GM19438 (cell line): ENCODE measurements around the gene NPTX1.

ENCODE experiments used
- ATAC-seq: cut with Tn5 transposase; IDR thresholded peaks from one replicate; pipeline ENCODE4 v1.9.1; 2021; ENCODE audit warnings: low read depth; ENCODE audit not compliant: unreplicated experiment

NPTX1 gene

DNA sequence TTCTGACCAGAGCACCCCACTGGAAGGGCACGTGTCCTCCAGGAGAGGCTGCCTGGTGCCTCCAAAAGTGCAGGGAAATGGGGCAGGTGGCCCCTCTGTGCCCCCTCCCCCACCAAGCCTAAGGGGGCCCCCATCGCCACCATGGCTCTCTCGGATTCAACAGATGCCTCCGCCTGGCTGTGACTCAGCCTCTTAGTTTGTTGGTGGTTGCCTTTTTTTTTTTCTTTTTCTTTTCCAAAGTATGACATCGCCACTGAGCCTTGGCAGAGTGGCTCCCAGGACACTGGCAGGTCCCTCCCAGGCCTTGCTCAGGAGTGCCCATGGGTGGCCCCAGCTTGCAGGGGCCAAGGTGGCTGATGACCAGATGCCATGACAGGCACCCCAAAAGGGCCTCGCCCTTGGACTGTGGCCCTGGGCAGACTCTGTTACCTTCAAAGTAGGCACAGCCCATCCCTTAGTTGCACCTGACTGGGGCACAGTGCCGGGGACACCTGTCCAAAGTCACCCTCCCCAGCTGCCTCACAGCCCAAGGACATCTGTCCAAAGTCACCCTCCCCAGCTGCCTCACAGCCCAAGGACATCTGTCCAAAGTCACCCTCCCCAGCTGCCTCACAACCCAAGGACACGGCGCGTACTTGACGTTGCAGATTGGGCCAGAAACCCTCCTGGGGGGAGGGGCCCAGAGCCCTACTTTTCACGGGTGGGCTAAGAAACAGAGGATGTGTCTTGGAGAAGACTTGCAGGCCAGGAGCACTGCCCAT, 29.6 kb downstream of the NPTX1 start:
- no peak for ATAC-seq

DNA sequence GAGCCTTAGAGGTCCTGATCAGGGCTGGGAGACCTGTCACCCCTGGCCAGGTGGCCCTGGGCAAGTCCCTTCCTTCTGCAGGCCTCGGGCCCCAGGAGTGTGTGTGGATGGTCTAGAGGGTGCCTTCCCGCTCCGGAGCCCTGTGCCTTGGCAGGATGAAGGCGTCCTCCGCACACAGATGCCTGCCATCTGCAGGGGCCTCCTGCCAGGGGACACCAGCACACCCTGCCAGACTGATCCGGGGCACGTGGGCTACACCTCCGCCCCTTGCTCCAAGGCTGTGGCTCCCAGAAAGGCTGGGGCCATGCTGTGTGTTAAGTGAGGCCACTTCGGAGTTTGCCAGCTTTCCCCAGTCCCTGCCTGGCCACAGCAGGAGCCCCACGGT, 30.7 kb downstream of the NPTX1 start:
- no peak for ATAC-seq

DNA sequence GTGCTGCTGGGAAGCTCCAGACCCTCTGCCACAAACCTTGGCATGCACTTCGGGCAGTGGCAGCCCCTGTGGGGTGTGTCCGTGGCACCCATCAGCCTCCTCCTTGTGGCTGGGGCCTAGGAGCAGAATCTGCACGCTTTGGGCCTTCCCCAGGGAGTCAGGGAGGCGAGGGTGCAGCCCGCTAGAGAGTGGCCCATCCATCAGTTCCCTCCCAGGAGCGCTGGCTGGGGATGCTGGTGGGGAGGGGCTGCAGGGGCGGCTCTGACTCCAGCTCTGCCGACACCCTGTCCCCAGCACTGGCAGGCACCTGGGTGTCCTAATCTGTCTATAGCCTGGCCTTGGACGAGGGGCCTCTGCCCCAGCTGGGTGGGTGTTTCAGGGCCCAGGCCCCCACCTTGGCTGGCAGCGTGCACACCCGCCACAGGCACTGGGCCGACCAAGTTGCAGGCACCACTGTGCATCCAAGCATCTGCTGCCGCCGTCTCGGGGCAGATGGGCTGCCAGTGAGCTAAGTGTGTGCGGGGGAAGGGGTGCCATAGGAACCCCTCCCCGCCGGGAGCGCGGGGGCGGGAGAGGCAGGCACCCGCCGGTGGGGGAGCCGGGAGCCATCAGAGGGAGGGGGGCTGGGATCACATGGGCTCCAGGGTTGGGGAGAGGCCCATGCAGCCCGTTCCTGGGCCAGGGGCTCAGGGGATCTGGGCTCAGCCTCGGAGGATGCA, 31.2 kb downstream of the NPTX1 start:
- no peak for ATAC-seq

DNA sequence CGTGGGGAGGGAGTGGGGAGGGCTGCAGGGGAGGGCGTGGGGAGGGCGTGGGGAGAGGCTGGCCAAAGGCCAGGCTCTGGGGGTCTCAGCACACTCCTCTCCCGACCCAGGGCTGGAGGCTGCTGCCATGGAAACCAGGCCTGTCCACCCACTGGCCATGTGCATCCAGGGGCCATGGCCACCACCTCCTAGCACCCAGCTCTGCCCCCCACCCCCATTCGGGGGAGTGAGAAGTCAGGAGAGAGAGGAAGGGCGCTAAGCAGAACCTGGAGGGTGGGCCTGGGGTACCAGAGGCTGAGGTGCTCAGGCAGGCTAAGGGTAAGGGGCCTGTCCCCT, 31.8 kb downstream of the NPTX1 start:
- ATAC-seq, result no peak

DNA sequence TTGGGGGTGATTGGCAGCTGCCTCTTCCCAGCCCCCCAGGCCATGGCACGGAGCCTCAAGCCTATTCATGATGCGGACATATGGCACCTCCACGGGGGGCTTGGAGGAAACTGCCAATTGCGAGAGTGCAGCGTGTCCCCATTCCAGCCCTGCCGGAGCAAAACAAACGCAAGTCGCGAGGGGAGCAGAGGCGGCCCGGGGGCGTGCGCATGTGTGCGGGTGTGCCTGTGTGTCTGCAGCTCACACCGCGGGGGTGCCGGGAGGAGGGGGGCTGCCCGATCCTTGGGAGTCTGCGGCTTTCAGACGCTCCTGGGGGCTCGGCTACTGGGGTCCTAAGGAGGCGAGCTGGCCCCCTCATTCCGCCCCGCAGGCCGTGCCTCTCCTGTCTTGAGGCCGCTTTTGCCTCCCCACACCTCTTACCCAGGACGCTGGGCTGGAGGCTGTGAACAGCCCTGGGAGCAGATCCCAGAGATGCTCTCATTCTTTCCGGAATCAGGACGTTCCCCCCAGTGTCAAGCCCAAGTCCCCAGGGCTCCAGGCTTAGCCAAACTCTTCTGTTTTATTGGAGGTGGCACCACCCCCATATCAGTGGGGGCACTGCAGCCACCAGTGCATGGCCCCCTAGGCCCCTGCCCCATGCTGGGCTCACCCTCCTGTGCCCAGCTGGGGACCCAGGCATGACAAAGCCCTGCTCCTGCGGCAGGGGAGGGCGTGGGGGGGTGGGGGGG, 32.3 kb downstream of the NPTX1 start:
- ATAC-seq, result no peak

DNA sequence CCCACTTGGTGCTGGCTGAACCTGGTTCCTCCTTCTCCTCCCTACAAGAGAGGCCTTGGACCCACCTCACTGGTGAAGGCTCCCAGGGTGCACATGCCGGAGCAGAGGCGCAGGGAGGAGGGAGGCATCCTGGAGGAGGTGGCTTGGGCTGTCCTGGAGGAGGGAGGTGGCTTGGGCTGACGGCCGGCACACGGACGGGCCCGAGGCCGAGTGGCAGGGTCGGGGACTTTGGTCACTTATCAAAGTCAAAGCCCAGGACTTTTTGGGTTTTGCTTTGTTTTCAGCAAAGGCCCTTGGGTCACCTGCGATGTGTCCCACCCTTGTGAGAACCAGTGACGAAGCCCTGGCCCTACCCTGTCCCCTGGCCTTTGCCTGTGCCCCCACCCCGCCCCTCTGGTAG, 32.9 kb downstream of the NPTX1 start:
- no peak for ATAC-seq

DNA sequence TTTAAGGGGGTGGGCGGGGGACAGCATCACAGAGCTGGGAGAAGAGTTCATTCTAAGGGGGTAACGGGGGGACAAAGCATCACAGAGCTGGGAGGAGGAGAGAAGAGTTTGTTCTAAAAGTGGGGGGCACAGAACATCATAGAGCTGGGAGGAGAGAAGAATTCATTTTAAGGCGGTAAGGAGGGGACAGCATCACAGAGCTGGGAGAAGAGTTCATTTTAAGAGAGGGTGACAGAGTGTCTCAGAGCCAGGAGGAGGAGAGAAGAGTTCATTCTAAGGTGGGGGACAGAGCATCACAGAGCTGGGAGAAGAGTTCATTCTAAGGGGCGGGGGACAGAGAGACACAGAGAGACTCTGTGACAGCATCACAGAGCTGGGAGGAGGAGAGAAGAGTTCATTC, 33.6 kb downstream of the NPTX1 start:
- no peak for ATAC-seq

DNA sequence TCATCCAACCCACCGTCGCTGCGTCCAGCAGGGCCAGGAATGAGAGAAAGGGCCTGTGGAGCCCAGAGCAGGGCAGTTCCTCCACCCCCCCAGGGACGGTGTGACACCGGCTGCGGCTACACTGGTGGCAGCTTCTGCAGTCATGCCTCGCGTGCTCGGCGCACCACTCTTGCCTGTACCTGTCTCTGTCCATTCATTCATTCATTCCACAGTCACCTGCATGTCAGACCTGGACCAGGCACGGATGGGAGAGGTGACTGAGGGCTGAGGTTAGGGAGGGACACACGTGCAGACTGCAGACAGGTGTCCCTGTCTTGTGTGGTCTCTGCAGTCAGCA, 34.1 kb downstream of the NPTX1 start:
- ATAC-seq, result no peak

DNA sequence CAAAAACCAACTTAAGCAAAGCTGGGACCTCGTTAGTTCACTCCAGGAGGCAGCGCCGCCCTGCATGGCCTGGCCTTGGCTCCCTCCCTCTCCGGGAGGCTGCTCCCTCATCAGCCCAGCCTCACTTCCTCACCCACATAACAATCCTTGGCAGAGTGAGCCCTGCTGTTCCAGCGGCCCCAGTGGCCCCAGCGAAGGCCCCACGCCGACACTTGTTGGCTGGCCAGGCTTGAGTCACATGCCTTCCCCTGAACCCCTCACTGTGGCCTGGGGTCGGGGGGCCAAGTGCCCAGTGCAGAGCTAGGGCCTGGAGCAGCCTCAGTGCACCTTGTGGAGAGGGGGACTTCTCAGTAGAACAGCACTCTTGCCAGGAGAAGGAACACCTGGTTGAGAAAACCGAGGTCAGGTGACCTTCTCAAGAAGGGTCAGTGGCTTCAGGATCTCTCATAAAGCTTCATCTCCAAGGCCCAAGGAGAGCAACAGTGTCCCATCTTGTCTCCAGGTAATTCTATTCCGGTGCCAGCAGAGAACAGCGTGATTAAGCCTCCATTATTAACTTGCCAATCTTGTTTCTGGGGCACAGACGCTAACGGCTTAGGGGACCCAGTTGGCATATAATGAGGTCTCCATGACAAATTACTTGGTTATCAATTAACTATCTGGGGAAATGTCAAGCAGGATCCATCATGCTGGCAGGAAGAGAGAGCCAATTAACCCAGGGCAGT, 34.6 kb downstream of the NPTX1 start:
- ATAC-seq, result no peak

DNA sequence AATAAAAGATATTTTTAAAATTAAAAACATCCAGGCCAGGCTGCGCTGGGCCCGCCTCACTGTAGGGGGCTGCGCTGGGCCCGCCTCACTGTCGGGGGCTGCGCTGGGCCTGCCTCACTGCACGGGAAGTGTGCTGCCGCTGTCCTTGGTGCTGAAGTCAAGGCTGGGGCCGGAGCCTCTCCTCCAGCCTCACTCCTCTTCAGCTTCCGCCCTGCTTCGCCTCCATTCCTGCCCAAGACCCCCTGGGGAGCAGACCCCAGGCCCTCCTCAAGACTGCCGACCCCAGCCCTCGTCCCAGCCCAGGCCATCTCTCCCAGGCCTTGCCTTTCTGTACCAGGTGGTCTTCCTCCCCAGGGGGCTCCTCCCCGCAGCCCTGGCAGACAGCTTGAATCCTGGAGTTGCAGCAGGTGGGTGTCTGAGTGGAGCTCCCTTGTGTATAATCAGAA, 35.3 kb downstream of the NPTX1 start:
- no peak for ATAC-seq

DNA sequence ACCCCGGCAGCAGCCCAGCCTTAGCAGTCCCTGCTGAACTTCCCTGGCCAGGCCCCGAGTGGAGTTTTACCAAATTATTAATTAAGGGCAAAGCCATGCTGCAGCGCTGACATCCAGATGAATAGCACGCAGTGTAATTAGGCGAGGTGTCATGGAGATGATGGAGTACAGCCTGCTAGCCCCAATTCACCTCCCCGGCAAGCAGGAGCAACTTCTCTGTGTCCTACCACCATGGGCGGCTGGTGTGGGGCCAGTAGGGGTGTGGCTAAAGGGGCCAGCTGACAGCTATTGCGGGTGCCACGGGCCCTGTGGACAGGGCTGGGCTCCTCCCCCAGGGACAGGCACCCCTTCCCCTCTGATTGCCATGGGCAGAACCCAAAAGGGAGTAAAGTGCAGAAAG, 36.9 kb downstream of the NPTX1 start:
- ATAC-seq, result no peak

DNA sequence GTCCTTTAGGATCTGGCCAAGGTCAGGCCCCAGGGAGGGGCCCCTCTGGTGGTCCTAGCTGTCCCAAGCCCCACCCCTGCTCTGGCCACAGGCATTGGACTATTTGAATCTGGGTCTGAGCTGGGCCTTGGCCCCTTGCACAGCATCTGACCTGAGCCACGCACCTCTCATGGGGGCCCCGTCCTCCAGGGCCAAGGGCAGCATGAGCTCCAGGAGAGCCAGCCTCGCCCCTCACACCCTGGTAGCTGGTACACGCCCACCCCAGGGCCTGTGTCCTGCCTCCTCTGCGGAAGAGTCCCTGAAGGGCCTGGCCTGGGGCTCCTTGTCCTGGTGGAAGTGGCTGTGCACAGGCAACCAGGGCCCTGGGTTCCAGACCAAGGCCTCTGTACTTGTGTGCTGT, 37.6 kb downstream of the NPTX1 start:
- ATAC-seq, result no peak

DNA sequence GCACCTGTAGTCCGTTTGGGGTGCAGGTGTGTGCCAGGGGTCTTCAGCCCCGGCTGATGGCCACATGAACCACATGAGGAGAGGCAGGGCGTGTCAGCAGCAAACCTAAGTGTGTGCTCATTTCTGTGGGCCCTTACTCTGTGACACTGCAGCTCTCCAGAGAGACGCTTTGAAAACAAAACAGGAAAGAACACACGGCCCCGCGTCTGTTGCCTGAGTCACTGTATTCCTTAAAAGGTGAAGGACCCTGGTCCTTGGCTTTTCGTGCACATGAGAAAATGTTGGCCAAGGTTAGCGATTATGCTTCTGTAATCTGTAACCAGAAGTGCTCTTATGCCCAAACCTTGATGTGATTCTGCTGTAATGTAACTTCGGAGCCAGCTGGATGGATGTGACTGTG, 38.9 kb downstream of the NPTX1 start:
- ATAC-seq, result no peak

DNA sequence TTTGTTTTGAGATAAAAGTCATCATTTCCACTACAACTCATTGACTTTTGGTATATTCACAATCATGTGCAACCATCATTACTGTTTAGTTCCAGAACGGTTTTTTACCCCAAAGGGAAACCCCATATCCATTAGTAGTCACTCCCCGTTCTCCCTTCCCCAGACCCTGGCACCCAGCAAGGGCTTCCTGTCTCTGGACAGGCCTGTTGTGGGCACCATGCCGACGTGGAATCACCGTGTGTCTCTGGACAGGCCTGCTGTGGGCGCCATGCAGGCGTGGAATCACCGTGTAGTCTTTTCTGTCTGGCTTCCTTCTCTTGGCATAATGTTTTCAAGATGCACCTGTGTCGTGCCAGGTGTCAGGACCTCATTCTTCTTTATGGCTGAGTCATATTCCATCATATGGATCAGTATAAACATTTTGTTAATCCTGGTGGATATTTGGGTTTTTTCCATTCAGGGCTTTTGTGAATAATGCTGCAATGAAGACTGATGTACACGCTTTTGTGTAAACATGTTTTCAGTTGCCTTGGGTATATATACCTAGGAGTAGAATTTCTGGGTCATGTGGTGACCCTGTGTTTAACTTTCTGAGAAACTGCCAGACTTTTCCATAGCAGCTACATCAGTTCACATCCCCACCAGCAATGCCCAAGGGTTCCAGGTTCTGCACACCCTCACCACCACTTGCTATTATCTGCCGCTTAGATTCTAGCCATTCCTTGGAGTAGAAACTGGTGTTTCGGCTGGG, 42.3 kb downstream of the NPTX1 start:
- ATAC-seq, result no peak

DNA sequence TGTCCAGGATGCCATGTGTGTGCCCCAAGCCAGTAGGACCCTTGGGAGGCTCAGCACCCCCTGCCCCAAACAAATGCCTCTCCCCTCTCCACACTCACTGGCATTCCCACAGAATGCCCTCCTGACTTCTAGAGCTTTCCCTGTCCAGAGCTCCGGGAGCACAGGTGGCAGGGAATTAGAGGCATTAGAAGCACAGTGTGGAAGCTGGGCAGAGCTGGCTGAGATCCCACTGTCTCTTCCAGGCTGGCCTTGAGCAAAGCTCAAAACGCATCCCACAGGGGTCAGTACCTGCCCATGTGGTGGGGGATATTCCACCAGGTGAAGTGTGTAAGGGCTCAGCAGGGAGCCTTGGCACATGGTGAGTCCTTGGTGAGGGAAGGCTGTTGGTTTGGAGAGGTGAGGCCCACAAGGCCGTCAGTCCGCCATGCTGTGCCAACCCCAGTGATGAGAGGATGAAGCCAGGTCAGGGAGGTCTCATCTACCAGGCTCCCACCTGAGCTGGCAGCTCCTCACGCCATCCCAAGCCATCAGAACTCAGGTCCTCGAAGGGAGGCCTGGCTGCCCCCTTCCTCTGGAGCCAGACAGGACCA, 43.4 kb downstream of the NPTX1 start:
- no peak for ATAC-seq

DNA sequence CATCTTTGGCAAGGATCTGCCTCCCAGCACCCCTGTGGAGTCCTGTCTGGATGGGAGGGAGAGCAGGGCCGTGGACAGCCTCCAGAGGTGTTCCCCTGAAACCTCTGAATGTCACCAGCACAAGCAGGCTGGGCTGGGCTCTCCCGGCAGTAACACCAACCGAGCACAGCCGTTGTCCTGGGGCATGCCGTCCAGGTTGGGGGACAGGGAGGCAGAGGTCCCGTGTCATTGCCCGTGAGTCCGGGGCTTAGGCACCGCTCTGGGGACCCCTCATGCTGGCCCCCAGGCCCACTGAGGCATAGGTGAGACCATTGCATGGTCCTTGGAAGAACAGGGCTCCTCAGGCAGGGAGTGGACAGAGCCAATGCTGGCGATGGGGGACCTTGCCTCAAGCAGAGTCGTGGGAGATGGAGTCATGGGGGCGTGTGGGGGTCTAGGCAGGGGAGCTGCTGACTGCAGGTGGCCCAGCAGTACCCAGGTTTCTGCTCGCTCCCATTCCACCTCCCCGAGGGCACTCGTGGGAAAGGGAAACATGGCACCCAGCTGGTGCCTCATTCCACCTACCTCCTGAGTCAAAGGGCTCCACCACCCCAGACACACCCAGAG, 44.0 kb downstream of the NPTX1 start:
- no peak for ATAC-seq

DNA sequence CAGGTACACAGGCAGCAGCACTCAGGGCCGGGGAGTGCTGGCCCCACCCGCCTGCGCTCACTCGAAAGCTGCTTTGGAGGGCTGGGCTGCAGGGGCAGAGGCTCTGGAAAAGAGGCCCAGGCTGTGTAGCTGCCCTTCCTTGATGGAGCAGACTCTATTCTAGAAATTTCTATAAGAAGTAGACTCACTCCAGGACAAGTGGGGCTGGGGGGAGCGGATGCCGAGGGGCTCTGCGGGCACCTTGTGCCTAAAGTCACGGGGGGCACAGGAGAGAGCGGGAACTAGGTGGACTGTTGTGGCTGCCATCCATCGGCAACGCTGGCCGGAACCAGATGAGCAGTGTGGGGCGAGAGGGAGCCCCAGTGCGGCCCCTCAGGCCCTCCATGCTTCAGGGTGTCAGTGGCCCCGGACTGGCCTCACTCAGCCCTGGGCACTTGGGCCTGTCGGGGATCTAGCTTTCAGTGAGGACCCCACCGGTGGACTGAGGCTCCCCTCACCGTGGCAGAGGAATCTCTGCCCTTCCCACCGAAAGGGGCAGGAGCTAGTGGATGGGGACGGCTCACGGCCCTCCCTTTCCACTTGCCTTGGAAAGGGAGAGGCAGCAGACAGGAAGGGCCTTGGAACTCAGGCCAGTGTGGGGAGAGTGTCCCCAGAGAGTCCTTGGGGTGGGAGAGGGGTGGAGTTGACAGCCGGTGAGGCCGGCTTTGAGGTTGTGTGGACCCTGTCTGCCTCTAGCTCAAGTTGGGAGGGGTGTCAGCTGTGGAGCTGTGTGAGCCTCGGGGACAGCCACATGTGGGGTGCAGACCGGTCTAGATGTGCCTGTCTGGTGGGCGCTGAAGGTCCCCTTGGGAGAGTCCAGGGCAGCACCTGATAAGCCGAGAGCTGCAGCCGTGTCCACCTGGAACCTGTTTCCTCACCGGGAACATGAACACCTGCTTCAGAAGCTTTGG, 44.9 kb downstream of the NPTX1 start:
- no peak for ATAC-seq

DNA sequence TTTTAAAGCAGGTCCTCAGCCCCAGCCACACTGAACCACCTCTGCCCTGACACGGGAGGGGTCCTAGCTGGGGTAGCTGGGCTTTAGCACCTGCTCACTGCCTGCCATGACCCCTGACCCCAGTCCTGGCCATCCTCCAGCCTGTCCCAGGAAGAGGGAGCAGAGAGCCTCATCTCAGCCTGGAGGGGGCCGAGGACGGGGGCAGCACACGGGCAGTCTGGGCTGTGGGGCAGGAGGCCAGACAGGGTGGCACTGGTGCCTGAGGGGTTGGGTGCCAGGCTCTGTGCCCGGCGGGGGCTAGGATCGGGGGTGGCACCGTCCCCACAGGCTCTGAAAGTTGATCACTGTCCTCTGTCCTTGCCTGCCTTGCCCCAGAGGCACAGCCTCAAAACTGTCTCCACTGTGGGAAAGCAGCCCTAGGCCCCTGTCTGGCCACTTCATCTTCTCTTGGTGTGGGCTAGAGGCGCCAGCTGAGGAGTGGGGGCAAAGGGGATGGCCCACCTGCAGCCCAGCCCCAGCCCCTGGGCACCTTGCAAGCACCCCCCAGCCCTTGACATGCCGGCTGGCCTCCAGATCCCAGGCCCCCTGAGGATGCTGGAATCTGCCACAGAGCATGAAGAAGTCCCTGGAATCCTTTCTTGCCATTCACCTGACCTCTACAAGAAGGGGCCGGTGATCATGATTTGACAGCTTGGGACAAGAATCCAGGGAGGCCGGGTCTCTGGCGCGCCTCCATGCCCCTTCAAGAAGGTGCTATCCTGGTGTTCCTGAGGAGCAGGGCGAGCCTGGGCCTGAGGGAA, 45.8 kb downstream of the NPTX1 start:
- no peak for ATAC-seq
